ENCODE measurements around the gene RNF169.

The RNF169 gene, protein sequence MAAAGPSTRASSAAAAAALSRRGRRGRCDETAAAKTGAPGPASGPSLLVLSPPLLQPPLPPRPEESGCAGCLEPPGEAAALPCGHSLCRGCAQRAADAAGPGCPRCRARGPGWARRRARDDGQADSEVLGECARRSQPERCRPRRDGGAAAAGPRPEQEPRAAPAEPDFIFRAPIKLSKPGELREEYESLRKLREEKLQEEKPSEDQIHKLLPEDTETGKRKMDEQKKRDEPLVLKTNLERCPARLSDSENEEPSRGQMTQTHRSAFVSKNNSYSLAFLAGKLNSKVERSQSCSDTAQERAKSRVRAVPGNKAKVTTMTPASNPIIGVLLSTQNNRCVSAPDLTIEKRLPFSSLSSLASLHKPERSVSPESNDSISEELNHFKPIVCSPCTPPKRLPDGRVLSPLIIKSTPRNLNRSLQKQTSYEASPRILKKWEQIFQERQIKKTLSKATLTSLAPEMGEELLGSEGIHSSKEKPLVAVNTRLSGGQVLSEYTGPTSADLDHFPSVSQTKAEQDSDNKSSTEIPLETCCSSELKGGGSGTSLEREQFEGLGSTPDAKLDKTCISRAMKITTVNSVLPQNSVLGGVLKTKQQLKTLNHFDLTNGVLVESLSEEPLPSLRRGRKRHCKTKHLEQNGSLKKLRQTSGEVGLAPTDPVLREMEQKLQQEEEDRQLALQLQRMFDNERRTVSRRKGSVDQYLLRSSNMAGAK

DNA sequence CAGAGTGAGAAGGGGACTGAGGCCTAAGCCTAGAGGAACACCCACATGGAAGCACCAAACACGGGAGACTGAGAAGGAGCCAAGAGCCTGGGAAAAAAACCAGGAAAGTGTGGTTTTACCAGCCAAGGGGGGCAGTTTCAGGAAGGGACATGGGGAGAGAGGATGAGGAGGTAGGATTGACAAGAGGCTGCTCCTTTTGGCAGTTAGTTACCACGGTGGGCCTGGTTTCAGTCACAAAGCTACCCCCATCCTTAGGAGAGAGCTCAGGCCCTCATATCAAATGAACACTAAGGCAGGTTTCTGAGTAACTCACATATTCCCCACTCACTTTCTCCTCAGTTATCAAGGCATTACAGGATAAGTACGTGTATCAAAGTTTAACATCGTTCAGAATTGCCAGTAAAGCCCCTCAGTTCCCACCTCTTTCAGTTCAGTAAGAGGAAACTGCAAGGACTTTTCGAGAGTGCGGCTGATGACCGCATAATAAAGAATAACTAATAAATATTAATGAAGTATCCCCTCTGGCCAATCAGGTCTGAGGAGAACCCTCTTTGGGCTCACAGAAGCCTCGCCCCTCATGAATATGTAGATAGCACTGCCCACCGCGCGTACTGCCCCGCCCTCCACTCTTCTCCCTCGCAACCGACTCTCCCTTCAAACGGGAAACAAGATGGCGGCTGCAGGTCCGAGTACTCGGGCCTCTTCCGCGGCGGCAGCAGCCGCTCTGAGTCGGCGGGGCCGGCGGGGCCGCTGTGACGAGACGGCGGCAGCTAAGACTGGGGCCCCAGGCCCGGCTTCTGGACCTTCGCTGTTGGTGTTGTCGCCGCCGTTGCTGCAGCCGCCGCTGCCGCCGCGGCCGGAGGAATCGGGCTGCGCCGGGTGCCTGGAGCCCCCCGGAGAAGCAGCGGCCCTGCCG, at the start of gene RNF169:
Gene RNF169 (plus strand): TSS at position 639 of the 916 bp plus-strand sequence. CDS start 32 bp downstream, at position 671.
- peak; percentile 82 for DNase-seq (ENCODE audit: low read depth, low spot score)

DNA sequence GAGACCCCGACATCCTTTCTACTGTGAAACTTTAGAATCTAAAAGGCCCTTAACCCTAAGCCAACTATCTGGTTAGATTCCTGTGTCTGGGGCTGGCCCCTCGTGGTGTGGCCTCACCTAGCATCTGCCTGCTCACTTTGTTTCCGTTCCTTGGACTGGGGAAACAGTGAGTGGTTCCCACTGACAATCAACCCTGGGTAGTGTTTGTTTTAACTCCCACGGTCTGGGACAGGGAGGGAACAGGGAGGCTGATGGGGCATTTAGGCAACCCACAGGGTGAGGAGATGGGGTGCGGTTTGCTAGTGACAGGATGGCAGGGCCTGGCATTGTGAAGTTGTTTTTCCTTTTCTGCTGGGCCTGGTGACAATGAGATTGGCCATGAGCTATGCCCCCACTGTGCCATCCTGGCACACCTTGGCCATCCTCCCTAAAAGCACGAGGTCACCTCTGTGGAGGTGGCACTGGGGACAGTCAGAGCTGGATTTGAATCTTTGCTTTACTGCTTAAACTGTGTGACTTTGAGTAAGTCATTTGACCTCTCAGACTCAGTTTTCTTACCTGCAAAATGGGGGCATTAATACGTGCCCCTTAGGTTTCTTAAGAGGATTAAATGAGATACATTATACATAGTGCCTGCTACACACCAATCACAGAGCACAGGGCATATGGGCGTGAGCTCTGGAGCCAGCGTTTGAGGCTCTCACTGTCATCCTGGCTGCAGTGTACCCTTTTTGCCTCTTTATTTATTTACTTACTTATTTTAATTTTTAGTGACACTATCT, 48.8 kb upstream of the RNF169 start:
- no peak for DNase-seq (ENCODE audit: low read depth, low spot score)

DNA sequence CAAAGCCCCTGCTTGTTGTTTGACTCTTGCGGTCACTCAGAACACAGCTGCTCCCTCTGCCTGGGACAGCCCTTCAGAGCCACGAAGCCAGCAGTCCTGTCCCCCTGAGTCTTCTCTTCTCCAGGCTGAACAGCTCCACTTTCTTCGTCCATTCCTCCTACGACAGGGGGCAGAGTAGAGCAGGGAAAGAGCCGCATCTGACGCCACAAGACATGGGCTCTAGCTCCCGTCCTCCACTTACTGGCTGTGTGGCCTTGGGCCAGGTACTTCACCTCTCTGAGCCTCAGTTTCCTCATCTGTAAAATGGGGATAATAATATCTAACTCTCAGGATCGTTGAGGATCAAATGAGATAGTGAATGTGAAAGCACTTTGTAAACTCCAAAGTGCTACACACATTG, 47.3 kb upstream of the RNF169 start:
- DNase-seq (ENCODE audit: low read depth, low spot score) = no peak

DNA sequence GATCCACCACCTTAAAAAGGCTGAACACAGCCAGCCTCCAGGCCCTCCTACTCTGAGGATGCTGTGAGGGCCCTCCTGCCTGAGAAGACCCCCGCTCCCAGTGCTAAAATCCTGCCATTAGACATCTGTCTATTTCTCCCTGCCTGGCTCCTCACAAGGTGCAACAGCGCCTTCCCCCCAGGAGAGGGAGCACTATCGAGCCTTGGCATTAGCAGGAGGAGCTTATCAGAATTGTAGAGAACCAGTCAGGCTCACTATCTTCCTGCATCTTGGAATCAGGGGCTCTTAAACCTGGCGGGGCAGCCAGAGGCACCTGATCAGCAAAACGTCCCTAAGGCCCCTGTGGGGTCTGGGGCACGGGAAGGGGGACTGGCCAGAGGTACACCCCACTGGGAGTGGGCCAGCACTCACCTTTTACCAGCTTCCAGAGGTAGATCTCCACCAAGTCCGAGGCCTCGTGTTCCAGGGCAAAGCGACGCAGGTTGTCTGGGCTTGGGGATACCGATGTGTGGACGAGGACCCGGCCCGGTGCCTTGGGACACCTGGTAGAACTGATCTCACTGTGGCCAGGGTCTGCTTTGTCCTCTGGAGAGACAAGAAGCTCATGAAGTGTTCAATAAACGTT, 46.2 kb upstream of the RNF169 start:
- DNase-seq (ENCODE audit: low read depth, low spot score) = no peak

DNA sequence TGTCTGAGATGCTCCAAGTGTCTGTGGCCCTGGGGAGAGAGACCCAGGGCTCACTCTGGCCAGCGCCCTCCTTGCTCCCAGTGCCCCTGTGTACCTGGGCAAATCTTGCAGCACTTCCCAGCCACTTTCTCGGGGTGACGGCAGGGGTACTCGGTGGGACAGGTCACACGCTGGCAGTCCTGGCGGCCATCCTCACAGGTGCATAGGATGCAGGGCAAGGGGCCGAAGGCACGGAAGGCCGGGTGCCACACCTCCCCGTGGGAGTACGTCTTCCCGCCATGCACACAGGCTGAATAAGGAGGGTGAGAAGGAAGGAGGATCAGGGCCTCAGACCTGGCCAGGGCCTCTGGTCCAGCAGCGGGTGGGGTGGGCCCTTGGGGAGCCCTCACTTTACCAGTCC, 45.4 kb upstream of the RNF169 start:
- DNase-seq (ENCODE audit: low read depth, low spot score) = no peak

DNA sequence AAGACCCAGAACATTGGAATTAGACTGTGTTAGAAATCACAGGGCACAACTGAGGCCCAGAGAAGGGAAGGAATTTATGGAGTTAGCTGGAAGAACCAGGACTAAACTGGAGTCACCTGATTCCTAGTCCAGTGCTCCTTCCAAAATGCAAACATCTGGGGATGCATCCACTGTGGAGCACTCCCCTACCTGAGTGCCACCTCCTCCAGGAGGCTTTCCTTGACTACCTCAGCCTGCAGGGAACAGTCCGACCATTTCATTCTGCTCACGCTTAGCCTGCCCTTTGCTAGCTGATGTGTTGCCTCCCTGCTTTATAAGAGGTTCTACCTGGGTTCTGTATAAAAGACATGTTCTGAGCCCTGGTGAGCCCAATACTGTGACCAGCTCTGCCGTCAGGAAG, 41.5 kb upstream of the RNF169 start:
- DNase-seq (ENCODE audit: low read depth, low spot score) = no peak

DNA sequence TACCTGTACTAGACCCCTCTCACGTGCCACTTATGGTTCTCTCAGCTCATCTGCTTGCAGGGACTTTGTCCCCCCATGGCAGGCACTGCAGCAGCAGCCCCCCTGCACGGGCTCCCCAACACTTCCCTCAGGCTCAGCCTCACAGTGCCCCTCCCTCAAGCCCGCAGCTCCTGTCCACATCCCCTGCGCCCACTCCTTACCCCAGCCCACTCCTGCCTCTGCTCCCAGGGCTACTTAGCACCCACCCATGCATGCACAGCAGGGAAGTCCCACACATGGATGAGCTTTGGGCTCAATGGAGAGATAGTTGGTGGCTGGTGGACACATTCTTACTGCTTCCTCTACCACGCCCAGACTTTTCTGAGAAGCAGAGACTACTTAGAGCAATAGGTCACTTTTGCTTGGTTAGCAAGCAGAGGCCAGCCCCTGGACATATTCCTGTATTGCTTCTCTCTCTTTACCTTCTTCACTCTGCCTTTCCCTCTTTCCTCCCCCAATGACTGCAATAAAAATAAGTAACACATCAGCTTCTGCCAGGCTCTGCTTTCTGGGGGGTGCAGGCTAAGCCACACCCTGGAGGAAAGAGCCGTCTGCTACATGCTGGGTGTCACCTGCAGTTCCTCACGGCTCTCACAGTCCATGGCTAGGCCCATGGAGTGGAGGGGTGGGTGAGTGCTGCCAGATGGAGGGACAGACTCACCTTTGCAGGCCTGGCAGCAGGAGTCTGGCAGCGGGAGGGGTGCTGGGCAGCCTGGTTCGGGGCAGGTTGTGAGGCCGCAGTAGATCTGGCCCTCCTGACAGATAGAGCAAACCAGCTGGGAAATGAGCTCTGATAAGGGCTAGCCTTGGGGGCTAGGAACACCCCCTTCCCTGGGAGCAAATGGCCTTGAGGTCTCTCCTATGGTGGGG, 40.8 kb upstream of the RNF169 start:
- DNase-seq (ENCODE audit: low read depth, low spot score) = no peak

DNA sequence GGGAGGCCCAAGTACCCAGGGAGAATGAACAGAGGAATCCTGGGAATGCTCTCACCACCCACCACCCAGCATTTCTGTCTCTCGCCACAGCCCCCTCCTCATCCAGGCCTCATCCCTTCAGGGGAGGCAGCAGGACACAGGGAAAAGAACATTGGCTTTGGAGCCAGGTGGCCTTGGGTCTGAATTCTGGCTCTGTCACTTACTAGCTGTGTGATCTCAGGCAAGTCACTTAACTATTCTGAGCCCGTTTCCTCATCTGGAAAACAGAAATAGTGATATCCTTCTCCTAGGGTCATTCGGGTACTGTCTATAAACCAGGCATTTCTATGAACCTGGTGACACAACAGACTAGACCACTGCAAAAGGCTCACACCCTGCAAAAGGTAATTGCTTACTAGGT, 39.5 kb upstream of the RNF169 start:
- DNase-seq (ENCODE audit: low read depth, low spot score) = no peak

DNA sequence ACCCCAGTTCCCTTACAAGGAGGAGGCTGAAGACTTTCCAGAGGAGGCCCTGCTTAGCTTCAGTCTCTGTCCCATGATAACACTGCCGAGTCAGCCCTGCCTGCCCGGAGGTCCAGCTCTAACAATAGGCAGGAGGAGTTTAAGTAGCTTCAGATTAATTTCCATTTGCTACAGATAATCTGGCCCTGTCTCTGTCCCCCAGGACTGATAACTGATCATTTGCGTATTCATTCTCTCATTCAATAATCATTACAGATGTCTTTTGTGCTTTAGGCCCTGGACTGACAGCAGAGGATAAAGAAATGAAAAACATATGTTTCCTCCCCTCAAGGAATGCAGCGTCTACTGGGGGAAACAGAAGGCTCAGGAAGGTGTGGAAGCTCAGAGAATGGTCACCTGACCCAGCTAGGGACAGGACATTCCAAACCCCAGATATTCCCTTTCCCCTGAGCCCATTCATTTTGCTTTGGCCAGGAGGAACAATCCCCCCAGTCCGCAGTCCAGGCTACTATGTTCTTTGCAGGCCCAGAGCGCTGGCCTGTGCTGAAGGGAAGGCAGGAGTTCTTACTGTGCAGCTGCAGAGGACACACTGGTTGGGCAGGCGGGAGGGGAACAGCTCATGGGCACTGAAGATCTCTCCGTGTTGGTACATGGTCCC, 38.2 kb upstream of the RNF169 start:
- DNase-seq (ENCODE audit: low read depth, low spot score) = no peak

DNA sequence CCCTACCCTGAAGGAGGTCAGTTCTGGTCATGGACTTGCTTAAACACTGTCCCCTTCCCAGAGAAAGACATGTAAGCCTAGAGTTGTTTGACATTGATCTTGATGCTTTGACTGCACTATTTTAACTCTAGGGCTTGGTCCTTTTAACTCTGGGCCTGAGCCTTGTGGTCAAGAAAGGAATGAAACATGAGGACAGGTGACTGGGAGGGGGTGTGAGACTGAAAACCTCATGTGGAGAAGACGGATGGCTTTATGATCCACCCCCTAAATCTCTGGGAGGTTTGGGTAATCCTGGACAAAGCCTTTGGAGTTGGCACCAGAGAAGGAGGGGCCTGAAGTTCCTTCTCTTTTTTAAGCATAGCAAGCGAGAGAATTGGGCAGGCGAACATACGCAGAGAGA, 35.0 kb upstream of the RNF169 start:
- DNase-seq (ENCODE audit: low read depth, low spot score) = no peak

DNA sequence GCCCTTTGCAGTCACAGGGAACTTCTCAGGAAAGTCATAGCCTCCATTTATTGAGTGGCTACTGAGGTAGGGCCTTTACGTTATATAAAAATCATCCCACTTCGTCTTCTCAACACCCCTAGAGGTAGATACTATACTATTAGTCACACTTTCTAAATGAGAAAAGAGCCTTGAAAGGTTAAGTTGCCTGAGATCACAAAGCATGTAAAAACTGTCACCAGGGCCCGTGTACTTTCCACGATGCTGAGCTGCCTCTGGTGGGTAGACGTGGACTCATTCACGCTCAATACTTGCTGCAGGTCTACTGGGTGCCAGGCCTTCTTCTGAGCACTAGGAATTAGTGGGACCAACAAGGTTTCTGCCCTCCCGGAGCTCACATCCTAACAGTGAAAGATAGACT, 33.7 kb upstream of the RNF169 start:
- no peak for DNase-seq (ENCODE audit: low read depth, low spot score)

DNA sequence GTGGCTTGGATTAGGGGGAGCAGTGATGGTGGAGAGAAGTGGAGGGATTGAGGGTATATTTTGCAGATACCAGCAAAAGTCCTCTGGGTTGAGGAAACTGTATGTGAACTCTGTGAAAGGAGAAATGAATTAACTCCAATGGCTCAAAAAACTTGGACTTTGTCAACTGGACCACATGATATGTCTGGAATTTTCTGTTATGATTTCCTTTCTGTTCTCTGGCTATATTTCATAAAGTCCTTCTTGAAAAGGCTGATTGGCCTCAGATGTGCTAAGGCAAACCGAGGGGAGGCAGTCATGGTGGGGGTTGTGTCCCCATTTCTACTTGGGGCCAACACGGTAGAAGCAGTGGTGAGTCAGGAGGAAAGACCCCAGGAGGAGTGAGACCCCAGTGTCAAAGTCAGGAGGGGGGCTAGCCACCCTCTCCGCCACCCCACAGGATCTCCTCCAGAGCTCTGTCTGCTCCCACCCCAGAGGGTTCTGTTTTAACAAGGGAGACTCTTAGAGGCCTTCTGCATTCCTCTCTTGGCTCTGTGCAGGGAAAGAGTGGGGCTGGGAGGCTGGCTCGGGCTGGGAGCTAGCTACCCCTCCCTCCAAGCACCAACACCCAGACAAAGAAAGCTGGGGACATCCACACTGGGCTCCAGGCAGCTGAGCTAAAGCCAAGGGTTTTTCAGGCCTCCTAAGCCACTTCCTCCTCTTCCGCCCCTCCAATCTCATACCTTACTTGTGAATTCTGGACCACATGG, 31.3 kb upstream of the RNF169 start:
- no peak for DNase-seq (ENCODE audit: low read depth, low spot score)

DNA sequence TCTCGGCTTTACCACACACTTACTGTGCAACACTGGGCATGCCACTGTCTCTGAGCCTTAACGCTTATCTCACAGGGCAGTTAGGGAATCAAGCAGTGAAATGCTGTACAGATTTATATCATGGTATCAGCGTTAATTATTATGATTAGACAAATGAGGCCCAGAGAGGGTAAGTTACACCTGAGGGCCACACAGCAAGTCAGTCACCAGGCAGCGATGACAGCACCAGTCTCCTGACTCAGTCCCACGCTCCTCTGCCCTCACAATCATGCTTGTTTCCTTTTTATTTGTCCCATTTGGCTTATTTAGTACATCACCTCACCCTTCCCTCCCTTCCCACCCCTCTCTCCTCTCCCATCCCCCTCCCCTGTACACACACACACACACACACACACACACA, 29.6 kb upstream of the RNF169 start:
- DNase-seq (ENCODE audit: low read depth, low spot score) = no peak

DNA sequence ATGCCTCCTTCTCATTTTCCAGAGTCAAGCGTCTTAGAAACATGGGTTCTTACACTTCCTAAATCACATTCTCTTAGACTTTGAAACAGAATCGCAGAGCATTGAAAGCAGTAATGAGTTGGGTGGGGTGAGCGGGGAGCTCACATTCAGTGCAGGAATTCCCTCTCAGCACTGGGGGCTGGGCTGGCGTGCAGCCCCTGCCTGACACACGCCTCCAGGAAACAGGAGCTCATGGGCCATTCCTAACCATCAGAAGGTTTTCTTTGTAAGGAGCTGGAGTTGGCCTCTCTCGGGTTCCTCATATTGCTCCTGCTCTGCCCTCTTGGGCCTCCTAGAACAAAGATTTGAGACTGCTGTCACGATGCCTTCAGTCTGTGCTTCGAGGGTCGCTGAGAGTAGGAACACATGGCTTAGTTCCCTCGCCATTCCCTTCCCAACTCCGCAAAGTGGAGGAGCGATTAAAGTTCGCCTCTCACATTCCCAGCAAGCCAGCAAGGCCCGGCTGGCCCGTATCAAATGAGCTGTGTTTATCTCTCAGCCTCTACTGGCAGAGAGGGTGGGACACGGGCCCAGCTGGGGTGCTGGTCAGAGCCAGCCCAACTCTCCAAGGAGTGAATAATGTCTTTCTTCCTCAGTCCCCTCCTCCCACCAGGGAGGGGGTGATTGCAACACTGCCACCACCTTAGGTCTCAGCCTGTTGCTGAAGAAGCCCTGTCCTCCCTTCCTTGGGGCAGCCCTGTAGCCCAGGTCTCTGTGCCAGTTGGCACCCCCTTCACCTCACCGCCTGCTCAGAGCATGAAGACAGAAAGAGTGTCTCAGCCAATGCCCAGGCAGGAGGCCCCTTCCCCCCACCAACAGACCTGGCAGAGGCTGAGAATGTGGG, 27.8 kb upstream of the RNF169 start:
- no peak for DNase-seq (ENCODE audit: low read depth, low spot score)

DNA sequence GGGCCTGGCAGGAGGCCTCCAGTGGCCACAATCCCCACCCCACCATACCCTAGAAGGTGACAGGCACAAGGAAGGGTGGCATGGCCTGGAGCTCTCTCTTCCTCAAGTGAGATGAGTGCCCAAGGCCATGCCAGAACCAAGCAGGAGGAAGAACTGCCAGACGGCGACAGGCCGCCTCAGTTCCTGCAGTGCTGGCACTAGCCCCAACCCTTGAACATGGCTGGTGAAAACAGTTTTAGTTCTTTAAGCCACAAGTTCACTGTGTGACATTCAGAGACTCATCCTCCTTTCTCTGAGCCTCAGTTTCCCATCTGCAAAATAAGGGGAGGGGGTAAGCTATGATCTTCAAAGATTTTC, 27.2 kb upstream of the RNF169 start:
- no peak for DNase-seq (ENCODE audit: low read depth, low spot score)

DNA sequence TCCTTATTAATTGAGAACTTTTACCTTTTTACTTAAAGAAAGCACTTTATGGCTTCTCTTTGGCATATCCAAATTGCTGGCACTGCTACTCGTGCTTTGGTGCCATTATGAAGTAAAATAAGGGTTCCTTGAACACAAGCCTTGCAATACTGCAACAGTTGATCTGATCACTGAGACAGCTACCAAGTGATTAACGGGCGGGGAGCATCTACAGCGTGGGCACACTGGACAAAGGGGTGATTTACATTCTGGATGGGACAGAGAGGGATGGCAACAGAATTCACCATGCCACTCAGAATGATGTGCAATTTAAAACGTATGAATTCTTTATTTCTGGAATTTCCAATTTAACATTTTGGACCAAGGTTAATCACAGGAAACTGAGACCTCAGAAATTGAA, 25.1 kb upstream of the RNF169 start:
- DNase-seq (ENCODE audit: low read depth, low spot score) = no peak

DNA sequence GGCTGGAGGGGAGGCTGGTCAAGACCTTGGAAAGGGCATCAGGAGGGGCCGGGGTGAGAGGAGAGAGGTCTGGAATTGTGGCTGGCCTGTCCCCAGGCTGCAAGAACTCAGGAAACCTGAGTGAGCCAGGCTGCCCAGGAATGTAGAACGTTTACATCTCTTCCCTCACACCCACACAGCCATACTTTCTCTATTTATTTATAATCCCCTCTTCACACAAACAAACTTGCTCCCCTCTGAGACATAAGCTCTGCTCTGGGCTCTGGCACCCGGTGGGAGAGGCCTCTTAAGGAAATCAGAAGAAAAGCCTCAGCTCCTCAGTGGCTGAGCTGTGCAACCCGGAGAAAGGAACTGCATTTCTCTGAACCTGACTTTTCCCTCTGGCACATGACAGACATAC, 22.9 kb upstream of the RNF169 start:
- DNase-seq (ENCODE audit: low read depth, low spot score) = no peak
